OCI-LY7 (cell line): Measurements from ENCODE around the gene PARD3. TPM values are rescaled to one million over a fixed set of nuclear protein-coding genes. Genes with fewer than 3 reads are reported as not detected.

Source experiments
- BruUV-seq: library from RNA; stranded (reverse); fragments of 400-500 nt; replicated peaks from 2 replicates; lab custom pipeline; 2021; lab: Mats Ljungman, UMichigan
- CTCF ChIA-PET: fragments of 300-600 bp; sonication (Branson Sonifier 250); formaldehyde crosslinking; loops from one replicate; lab custom pipeline; 2022; ENCODE audit warnings: antibody characterized with exemption; ENCODE audit not compliant: unreplicated experiment; lab: Charles Lee
- POLR2A ChIA-PET: fragments of 300-600 bp; sonication (Branson Sonifier 250); formaldehyde crosslinking; loops from one replicate; lab custom pipeline; 2022; ENCODE audit warnings: antibody characterized with exemption; lab: Charles Lee
- DNase-seq: peaks from one replicate; pipeline ENCODE4 v3.0.0-alpha.2; 2015; ENCODE audit warnings: low spot score
- H2AFZ ChIP-seq: fragments of 200-600 bp; sonication (generic), shearing (Covaris generic); 2 replicates; pipeline ENCODE4 v1.6.1; 2014; ENCODE audit warnings: mild to moderate bottlenecking, antibody characterized with exemption, low read length, moderate library complexity
- H3K27ac ChIP-seq: fragments of 200-600 bp; sonication (generic); 2 replicates; pipeline ENCODE4 v1.5.1; 2014; ENCODE audit warnings: mixed run types, low read depth, mild to moderate bottlenecking, moderate library complexity, low read length, inconsistent platforms; ENCODE audit not compliant: poor library complexity, severe bottlenecking
- H3K36me3 ChIP-seq: fragments of 200-600 bp; sonication (generic); 2 replicates; pipeline ENCODE4 v1.6.1; 2014; ENCODE audit warnings: mild to moderate bottlenecking, antibody characterized with exemption, low read length, moderate library complexity, mixed read lengths; ENCODE audit not compliant: insufficient read depth
- H3K4me1 ChIP-seq: fragments of 200-600 bp; sonication (generic); 2 replicates; pipeline ENCODE4 v1.5.1; 2014; ENCODE audit warnings: mild to moderate bottlenecking, low read length; ENCODE audit not compliant: insufficient read depth, poor library complexity, severe bottlenecking
- H3K4me2 ChIP-seq: fragments of 200-600 bp; sonication (generic); 2 replicates; pipeline ENCODE4 v1.6.1; 2014; ENCODE audit warnings: mild to moderate bottlenecking, low read length
- H3K4me3 ChIP-seq: fragments of 200-600 bp; sonication (generic); 2 replicates; pipeline ENCODE4 v1.5.1; 2014; ENCODE audit warnings: mild to moderate bottlenecking, low read depth, low read length; ENCODE audit not compliant: poor library complexity, severe bottlenecking
- H3K79me2 ChIP-seq: fragments of 200-600 bp; sonication (generic); 2 replicates; pipeline ENCODE4 v1.6.1; 2016; ENCODE audit warnings: low read depth, mild to moderate bottlenecking, low read length, moderate library complexity, mixed read lengths; ENCODE audit not compliant: insufficient read depth
- H3K9me2 ChIP-seq: fragments of 200-600 bp; sonication (generic); 2 replicates; pipeline ENCODE4 v1.6.1; 2016; ENCODE audit warnings: mild to moderate bottlenecking, low read length, mixed read lengths; ENCODE audit not compliant: insufficient read depth
- H3K9me3 ChIP-seq: fragments of 200-600 bp; sonication (generic); 2 replicates; pipeline ENCODE4 v1.6.1; 2014; ENCODE audit warnings: mild to moderate bottlenecking, mixed run types, low read length, mixed read lengths
- H4K20me1 ChIP-seq: fragments of 200-600 bp; sonication (generic); 2 replicates; pipeline ENCODE4 v1.6.1; 2014; ENCODE audit warnings: mild to moderate bottlenecking, antibody characterized with exemption, low read length, moderate library complexity, mixed read lengths; ENCODE audit not compliant: insufficient read depth
- EZH2phosphoT487 ChIP-seq: fragments of 200-600 bp; sonication (generic); IDR thresholded peaks from 2 replicates; pipeline ENCODE4 v1.6.1; 2018; ENCODE audit warnings: low read depth, borderline replicate concordance, mild to moderate bottlenecking, mixed run types, antibody characterized with exemption, low read length, moderate library complexity, mixed read lengths
- intact Hi-C: fragments of 100-400 bp; cut with micrococcal nuclease; formaldehyde crosslinking; loops from one replicate; pipeline ENCODE4 v1.10.0; 2022; ENCODE audit not compliant: unreplicated experiment
- total RNA-seq, 2 experiments: library from RNA; depleted of rRNA in 1 of 2; stranded (reverse); fragments of >200 nt in 1 of 2; shearing (Covaris generic) in 1 of 2; gene quantifications; 2 replicates each; pipeline ENCODE4 v1.2.3, GENCODE V29; 2014 to 2022
- TF ChIP-seq, protein P1 (sequence below): fragments of 200-600 bp; sonication (generic); conservative IDR thresholded peaks from 2 replicates; pipeline ENCODE4 v1.5.1; 2014; ENCODE audit warnings: mild to moderate bottlenecking, antibody characterized with exemption, low read length, moderate library complexity, mixed read lengths

Gene PARD3
- total RNA-seq, 2 experiments from 2014 or later = not detected

DNA sequence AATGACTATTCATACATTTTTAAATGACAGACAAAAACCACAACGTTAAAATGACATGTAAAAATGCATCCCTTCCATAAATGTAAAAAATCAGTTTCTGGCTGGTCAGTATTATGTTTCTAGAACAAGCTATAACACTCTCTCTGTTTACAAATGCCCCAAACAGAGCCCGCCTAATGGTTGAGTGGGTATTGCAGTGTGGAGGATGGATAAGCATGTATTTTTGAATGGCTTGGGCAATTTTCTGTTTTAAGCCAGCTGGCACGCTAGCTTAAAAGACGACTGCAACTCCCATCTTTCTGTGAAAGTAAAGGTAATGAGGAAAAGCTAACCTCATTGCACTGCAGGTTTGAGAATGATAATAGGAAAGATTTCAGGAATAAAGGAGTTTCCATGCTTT is 430.7 kb downstream of the PARD3 start:
- Histone ChIP-seq H3K36me3 (no peaks in the 10 kb centered on the region), H3K9me2 (no peaks in the 10 kb centered on the region), H2AFZ (no peak overlapping the region), H3K4me2 (no peak overlapping the region), H3K4me3 (no peak overlapping the region), H3K9me3 (no peaks in the 10 kb centered on the region), H3K27ac (no peak overlapping the region), H3K79me2 (no peaks in the 10 kb centered on the region), H3K4me1 (no peaks in the 10 kb centered on the region), H4K20me1 (no peaks in the 10 kb centered on the region)
- DNase-seq = no peak
- ChIA-PET POLR2A (interaction anchor here (0.6 to 1.1 kb wide), 5 partner anchors 13 to 318 kb away, joined by 3 to 5 read pairs (median 3); no protein-coding TSS in a partner anchor), CTCF (no interaction called here)
- intact Hi-C loops = no loop called here
- TF ChIP-seq, protein P1, sequence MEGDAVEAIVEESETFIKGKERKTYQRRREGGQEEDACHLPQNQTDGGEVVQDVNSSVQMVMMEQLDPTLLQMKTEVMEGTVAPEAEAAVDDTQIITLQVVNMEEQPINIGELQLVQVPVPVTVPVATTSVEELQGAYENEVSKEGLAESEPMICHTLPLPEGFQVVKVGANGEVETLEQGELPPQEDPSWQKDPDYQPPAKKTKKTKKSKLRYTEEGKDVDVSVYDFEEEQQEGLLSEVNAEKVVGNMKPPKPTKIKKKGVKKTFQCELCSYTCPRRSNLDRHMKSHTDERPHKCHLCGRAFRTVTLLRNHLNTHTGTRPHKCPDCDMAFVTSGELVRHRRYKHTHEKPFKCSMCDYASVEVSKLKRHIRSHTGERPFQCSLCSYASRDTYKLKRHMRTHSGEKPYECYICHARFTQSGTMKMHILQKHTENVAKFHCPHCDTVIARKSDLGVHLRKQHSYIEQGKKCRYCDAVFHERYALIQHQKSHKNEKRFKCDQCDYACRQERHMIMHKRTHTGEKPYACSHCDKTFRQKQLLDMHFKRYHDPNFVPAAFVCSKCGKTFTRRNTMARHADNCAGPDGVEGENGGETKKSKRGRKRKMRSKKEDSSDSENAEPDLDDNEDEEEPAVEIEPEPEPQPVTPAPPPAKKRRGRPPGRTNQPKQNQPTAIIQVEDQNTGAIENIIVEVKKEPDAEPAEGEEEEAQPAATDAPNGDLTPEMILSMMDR = no peak
- TF ChIP-seq EZH2phosphoT487 = no peak
- BruUV-seq = no TSS peak

DNA sequence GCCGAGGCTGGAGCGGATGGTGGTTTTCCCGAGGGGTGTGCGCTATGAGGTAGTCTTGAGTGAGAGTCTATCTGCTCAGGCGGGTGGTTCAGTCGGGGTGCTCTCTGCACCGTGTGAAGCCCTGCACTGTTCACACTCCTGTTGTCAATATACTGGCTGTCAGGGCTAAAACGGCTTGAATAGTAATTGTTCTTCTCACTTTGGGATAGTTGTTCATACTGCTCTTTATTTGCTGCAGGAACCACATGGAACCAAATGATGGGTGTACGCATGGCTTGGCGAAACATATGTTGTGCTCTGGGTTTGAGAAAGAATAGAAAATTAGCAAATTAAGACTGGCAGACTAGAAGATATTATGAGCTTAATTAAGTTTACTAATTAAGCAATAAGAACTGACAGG is 432.5 kb downstream of the PARD3 start:
- DNase-seq = no peak
- Histone ChIP-seq H4K20me1 (no peaks in the 10 kb centered on the region), H3K4me3 (no peak overlapping the region), H3K79me2 (no peaks in the 10 kb centered on the region), H2AFZ (no peak overlapping the region), H3K27ac (no peak overlapping the region), H3K4me1 (no peaks in the 10 kb centered on the region), H3K4me2 (no peak overlapping the region), H3K9me2 (no peaks in the 10 kb centered on the region), H3K36me3 (no peaks in the 10 kb centered on the region), H3K9me3 (no peaks in the 10 kb centered on the region)
- ChIA-PET CTCF (no interaction called here), POLR2A (interaction anchor here (0.6 kb wide), 1 partner anchor 355 kb away, joined by 3 read pairs; no protein-coding TSS in a partner anchor)
- TF ChIP-seq, protein P1 = no peak
- TF ChIP-seq EZH2phosphoT487 = no peak
- intact Hi-C loops = no loop called here
- no TSS peak for BruUV-seq

DNA sequence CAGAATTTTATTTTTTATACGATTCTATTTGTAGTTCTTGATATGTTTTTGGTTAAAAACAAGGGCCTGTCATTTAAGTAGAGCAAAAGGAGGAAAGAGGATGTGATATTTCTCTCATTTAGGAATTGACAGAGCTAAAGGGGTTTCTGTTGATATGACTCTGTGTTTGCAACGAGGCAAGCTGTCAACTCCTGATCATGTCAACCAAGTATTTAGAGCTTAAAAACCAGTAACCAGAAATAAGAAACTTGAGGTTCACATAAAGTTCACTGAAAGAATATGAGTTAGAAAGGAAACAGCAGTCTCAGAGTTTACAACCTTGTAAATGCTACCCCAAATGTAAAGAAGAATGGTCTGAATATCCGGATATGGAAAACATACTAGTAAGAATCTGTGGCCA is 434.2 kb downstream of the PARD3 start:
- Histone ChIP-seq H3K9me3 (no peaks in the 10 kb centered on the region), H3K9me2 (no peaks in the 10 kb centered on the region), H4K20me1 (no peaks in the 10 kb centered on the region), H3K27ac (no peak overlapping the region), H3K4me1 (no peaks in the 10 kb centered on the region), H3K79me2 (no peaks in the 10 kb centered on the region), H2AFZ (no peak overlapping the region), H3K4me3 (no peak overlapping the region), H3K4me2 (no peak overlapping the region), H3K36me3 (no peaks in the 10 kb centered on the region)
- TF ChIP-seq, protein P1 = no peak
- no peak for TF ChIP-seq EZH2phosphoT487
- DNase-seq = no peak
- ChIA-PET CTCF (no interaction called here), POLR2A (no interaction called here)
- BruUV-seq = no TSS peak
- intact Hi-C loops = no loop called here
